GM18870 (cell line): ENCODE data around the gene WFDC8.

Experiments
- ATAC-seq: cut with Tn5 transposase; IDR thresholded peaks from one replicate; pipeline ENCODE4 v1.9.1; 2021; ENCODE audit warnings: moderate library complexity; ENCODE audit not compliant: unreplicated experiment

The WFDC8 gene

GRCh38 chr20:45550765-45551164, 28.3 kb downstream of the WFDC8 start:
- no peak for ATAC-seq

GRCh38 chr20:45548410-45548809, 30.7 kb downstream of the WFDC8 start:
- no peak for ATAC-seq

- ATAC-seq = no peak
Measured at GRCh38 chr20:45547206-45547770, 31.8 kb downstream of the WFDC8 start, which contains the start of gene EPPIN. Gene EPPIN, minus strand, starts transcription at chr20:45547401. Its CDS starts 44 bp downstream, at chr20:45547357.

- ATAC-seq = no peak
Measured at GRCh38 chr20:45545754-45546453, 33.2 kb downstream of the WFDC8 start.

- ATAC-seq = no peak
Measured at GRCh38 chr20:45545351-45545750, 33.7 kb downstream of the WFDC8 start.

- no peak for ATAC-seq
Measured at GRCh38 chr20:45539382-45539781, 39.7 kb downstream of the WFDC8 start, which contains the start of gene WFDC6. Gene WFDC6, minus strand, starts transcription at chr20:45539482. Its CDS starts 75 bp downstream, at chr20:45539407.

- ATAC-seq = no peak
Measured at GRCh38 chr20:45538209-45538799, 40.8 kb downstream of the WFDC8 start.

- ATAC-seq = no peak
Measured at GRCh38 chr20:45527294-45527693, 51.8 kb downstream of the WFDC8 start.

- ATAC-seq = no peak
Measured at GRCh38 chr20:45523821-45524220, 55.3 kb downstream of the WFDC8 start.

GRCh38 chr20:45518282-45518681, 60.8 kb downstream of the WFDC8 start:
- no peak for ATAC-seq

GRCh38 chr20:45515147-45515913, 63.8 kb downstream of the WFDC8 start, which contains the start of gene SPINT3:
Gene SPINT3, minus strand, starts transcription at chr20:45515622. Its CDS starts 14 bp downstream, at chr20:45515608.
- ATAC-seq = no peak

- ATAC-seq = no peak
Measured at GRCh38 chr20:45510242-45510862, 68.7 kb downstream of the WFDC8 start.

GRCh38 chr20:45509091-45509490, 70.0 kb downstream of the WFDC8 start:
- no peak for ATAC-seq

- no peak for ATAC-seq
Measured at GRCh38 chr20:45508068-45508886, 70.8 kb downstream of the WFDC8 start.

- peak; percentile 63 for ATAC-seq
Measured at GRCh38 chr20:45507011-45507820, 71.9 kb downstream of the WFDC8 start.

GRCh38 chr20:45506398-45506797, 72.7 kb downstream of the WFDC8 start:
- ATAC-seq = no peak

- no peak for ATAC-seq
Measured at GRCh38 chr20:45503403-45503802, 75.7 kb downstream of the WFDC8 start.

GRCh38 chr20:45502561-45502960, 76.5 kb downstream of the WFDC8 start:
- ATAC-seq = no peak
